ENCODE measurements around the gene DPRX. TPM values are rescaled to one million over a fixed set of nuclear protein-coding genes. Genes with fewer than 3 reads are reported as not detected.

DPRX gene
- total and polyA plus RNA-seq, 2 experiments from 2014 or later = not detected

GRCh38 chr19:53597023-53597422, 34.8 kb upstream of the DPRX start:
- Histone ChIP-seq H3K4me2 (no peak overlapping the region), H2AFZ (no peak overlapping the region), H3K27me3 (no peaks in the 10 kb centered on the region), H3K9me3 (ENCODE audit: low read depth) (no peaks in the 10 kb centered on the region), H3K27ac (no peak overlapping the region), H3K4me1 (ENCODE audit: insufficient read depth) (no peaks in the 10 kb centered on the region), H3K4me3 (no peak overlapping the region), H3K79me2 (no peaks in the 10 kb centered on the region), H3K9me2 (replicated peaks; ENCODE audit: insufficient read depth) (no peaks in the 10 kb centered on the region), H4K20me1 (ENCODE audit: insufficient read depth, poor library complexity, severe bottlenecking) (no peaks in the 10 kb centered on the region), H3K36me3 (replicated peaks; ENCODE audit: insufficient read depth, low read depth) (no peaks in the 10 kb centered on the region)
- TF ChIP-seq CTCF (IDR thresholded peaks at IDR 0.05; ENCODE audit: poor library complexity) (no peak), EZH2 (IDR thresholded peaks at IDR 0.05; ENCODE audit: borderline replicate concordance) (no peak), EZH2phosphoT487 (IDR thresholded peaks at IDR 0.05; ENCODE audit: low read depth, severe bottlenecking, unreplicated experiment) (no peak)
- WGBS (ENCODE audit: low lambda C conversion rate, missing lambda C conversion rate) = 86% methylated on average over 12 of the region's 12 CpGs
- DNase-seq (ENCODE audit: low spot score) = no peak

- Histone ChIP-seq H2AFZ (no peak overlapping the region), H3K9me3 (ENCODE audit: low read depth) (no peaks in the 10 kb centered on the region), H3K36me3 (replicated peaks; ENCODE audit: insufficient read depth, low read depth) (no peaks in the 10 kb centered on the region), H3K4me2 (no peak overlapping the region), H3K9me2 (replicated peaks; ENCODE audit: insufficient read depth) (no peaks in the 10 kb centered on the region), H4K20me1 (ENCODE audit: insufficient read depth, poor library complexity, severe bottlenecking) (no peaks in the 10 kb centered on the region), H3K27me3 (no peaks in the 10 kb centered on the region), H3K4me1 (ENCODE audit: insufficient read depth) (no peaks in the 10 kb centered on the region), H3K79me2 (no peaks in the 10 kb centered on the region), H3K4me3 (no peak overlapping the region), H3K27ac (no peak overlapping the region)
- no peak for DNase-seq (ENCODE audit: low spot score)
- TF ChIP-seq CTCF (IDR thresholded peaks at IDR 0.05; ENCODE audit: poor library complexity) = no peak
- TF ChIP-seq EZH2 (IDR thresholded peaks at IDR 0.05; ENCODE audit: borderline replicate concordance) = no peak
- no peak for TF ChIP-seq EZH2phosphoT487 (IDR thresholded peaks at IDR 0.05; ENCODE audit: low read depth, severe bottlenecking, unreplicated experiment)
- 56% methylated on average over 10 of the region's 10 CpGs for WGBS (ENCODE audit: low lambda C conversion rate, missing lambda C conversion rate)
Observed at GRCh38 chr19:53598361-53598760, 33.4 kb upstream of the DPRX start.

- H4K20me1 ChIP-seq (ENCODE audit: insufficient read depth, poor library complexity, severe bottlenecking) = no peaks in the 10 kb centered on the region
- no peaks in the 10 kb centered on the region for H3K4me1 ChIP-seq (ENCODE audit: insufficient read depth)
- no peaks in the 10 kb centered on the region for H3K36me3 ChIP-seq (replicated peaks; ENCODE audit: insufficient read depth, low read depth)
- H3K9me2 ChIP-seq (replicated peaks; ENCODE audit: insufficient read depth) = no peaks in the 10 kb centered on the region
- H2AFZ ChIP-seq = no peak overlapping the region
- TF ChIP-seq CTCF (IDR thresholded peaks at IDR 0.05; ENCODE audit: poor library complexity) = no peak
- no peak for TF ChIP-seq EZH2phosphoT487 (IDR thresholded peaks at IDR 0.05; ENCODE audit: low read depth, severe bottlenecking, unreplicated experiment)
- no peak for TF ChIP-seq EZH2 (IDR thresholded peaks at IDR 0.05; ENCODE audit: borderline replicate concordance)
- no peaks in the 10 kb centered on the region for H3K9me3 ChIP-seq (ENCODE audit: low read depth)
- H3K4me2 ChIP-seq = no peak overlapping the region
- H3K27ac ChIP-seq = no peak overlapping the region
- DNase-seq (ENCODE audit: low spot score) = no peak
- 84% methylated on average over 4 of the region's 4 CpGs for WGBS (ENCODE audit: low lambda C conversion rate, missing lambda C conversion rate)
- H3K27me3 ChIP-seq = no peaks in the 10 kb centered on the region
- no peaks in the 10 kb centered on the region for H3K79me2 ChIP-seq
- no peak overlapping the region for H3K4me3 ChIP-seq
Observed at GRCh38 chr19:53600217-53600616, 31.6 kb upstream of the DPRX start.

- no peak overlapping the region for H3K4me3 ChIP-seq
- DNase-seq (ENCODE audit: low spot score) = no peak
- H3K4me1 ChIP-seq (ENCODE audit: insufficient read depth) = no peaks in the 10 kb centered on the region
- H3K4me2 ChIP-seq = no peak overlapping the region
- TF ChIP-seq CTCF (IDR thresholded peaks at IDR 0.05; ENCODE audit: poor library complexity) = no peak
- no peak overlapping the region for H2AFZ ChIP-seq
- H3K9me2 ChIP-seq (replicated peaks; ENCODE audit: insufficient read depth) = no peaks in the 10 kb centered on the region
- H3K27me3 ChIP-seq = no peaks in the 10 kb centered on the region
- no peaks in the 10 kb centered on the region for H3K79me2 ChIP-seq
- no peak overlapping the region for H3K27ac ChIP-seq
- no peaks in the 10 kb centered on the region for H3K36me3 ChIP-seq (replicated peaks; ENCODE audit: insufficient read depth, low read depth)
- 88% methylated on average over 15 of the region's 15 CpGs for WGBS (ENCODE audit: low lambda C conversion rate, missing lambda C conversion rate)
- no peaks in the 10 kb centered on the region for H3K9me3 ChIP-seq (ENCODE audit: low read depth)
- no peaks in the 10 kb centered on the region for H4K20me1 ChIP-seq (ENCODE audit: insufficient read depth, poor library complexity, severe bottlenecking)
Observed at GRCh38 chr19:53606031-53606430, 25.8 kb upstream of the DPRX start.

Data from hepatocyte (in vitro differentiated cells).